NB4 (cell line): ENCODE results near the gene GALNT11.

Experiments used
- DNase-seq: peaks from one replicate; pipeline ENCODE4 v3.0.0; 2010; ENCODE audit warnings: low read depth
- H3K4me3 ChIP-seq: one replicate; pipeline ENCODE4 v1.5.1; 2011; ENCODE audit warnings: mild to moderate bottlenecking, low read depth, low read length, moderate library complexity
- CTCF ChIP-seq: IDR thresholded peaks from one replicate; pipeline ENCODE4 v1.5.1; 2012; ENCODE audit warnings: low read depth, low read length
- MAX ChIP-seq: IDR thresholded peaks from 2 replicates; pipeline ENCODE4 v1.6.1; 2011; ENCODE audit warnings: low read depth, low read length
- MYC ChIP-seq: IDR thresholded peaks from 2 replicates; pipeline ENCODE4 v1.6.1; 2011; ENCODE audit warnings: low read depth, low read length
- POLR2A ChIP-seq: IDR thresholded peaks from 2 replicates; pipeline ENCODE4 v1.6.1; 2011; ENCODE audit warnings: mild to moderate bottlenecking; ENCODE audit not compliant: insufficient read length; ENCODE audit errors: extremely low read depth

GALNT11 gene

GRCh38 chr7:152142976-152143595, 117.6 kb downstream of the GALNT11 start:
- no peak for DNase-seq
- no peak overlapping the region for H3K4me3 ChIP-seq
- TF ChIP-seq MYC (no peak), CTCF (no peak), POLR2A (no peak), MAX (no peak)

- no peak for DNase-seq
- TF ChIP-seq CTCF, result no peak
- no peak for TF ChIP-seq MYC
- no peak for TF ChIP-seq MAX
- no peak overlapping the region for H3K4me3 ChIP-seq
Observed at GRCh38 chr7:152144557-152145245, 119.2 kb downstream of the GALNT11 start.

- no peak for TF ChIP-seq MAX
- peak; percentile 78 for TF ChIP-seq CTCF
- H3K4me3 ChIP-seq, result no peak overlapping the region
- DNase-seq, result peak; percentile 58
Observed at GRCh38 chr7:152145853-152146466, 120.5 kb downstream of the GALNT11 start.

GRCh38 chr7:152148706-152149105, 123.2 kb downstream of the GALNT11 start:
- TF ChIP-seq CTCF (no peak), POLR2A (no peak), MYC (no peak), MAX (no peak)
- DNase-seq, result no peak
- no peak overlapping the region for H3K4me3 ChIP-seq

GRCh38 chr7:152149363-152149762, 123.9 kb downstream of the GALNT11 start:
- DNase-seq, result no peak
- H3K4me3 ChIP-seq, result no peak overlapping the region
- no peak for TF ChIP-seq MAX
- TF ChIP-seq MYC, result no peak
- no peak for TF ChIP-seq CTCF
- TF ChIP-seq POLR2A, result no peak
